ENCODE measurements around the gene INO80D. TPM values are rescaled to one million over a fixed set of nuclear protein-coding genes. Genes with fewer than 3 reads are reported as not detected.

Gene INO80D
- total and polyA plus RNA-seq, 2 of the 13 experiments (the other 11 are each of a cell fraction or from before 2014, with no cell fraction given): 7.6 to 7.9 TPM

DNA sequence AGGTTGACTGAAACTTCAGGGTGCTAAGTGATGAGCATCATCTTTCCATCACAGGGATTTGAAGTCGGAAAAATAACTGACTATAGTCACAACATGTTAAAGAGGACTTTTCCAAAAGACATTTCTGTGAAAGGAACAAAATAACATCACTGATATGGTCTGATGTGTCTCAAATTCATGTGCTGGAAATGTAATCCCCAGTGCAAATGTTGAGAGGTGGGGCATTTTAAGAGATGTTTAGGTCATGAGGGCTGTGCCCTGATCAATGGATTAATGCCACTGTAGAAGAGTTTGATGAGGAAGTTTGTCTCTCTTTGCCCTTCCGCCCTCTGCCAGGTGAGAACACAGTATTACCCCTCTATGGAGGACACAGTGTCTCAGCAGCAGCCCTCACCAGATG is 95.9 kb downstream of the INO80D start (continued):
- TF ChIP-seq, protein P1, sequence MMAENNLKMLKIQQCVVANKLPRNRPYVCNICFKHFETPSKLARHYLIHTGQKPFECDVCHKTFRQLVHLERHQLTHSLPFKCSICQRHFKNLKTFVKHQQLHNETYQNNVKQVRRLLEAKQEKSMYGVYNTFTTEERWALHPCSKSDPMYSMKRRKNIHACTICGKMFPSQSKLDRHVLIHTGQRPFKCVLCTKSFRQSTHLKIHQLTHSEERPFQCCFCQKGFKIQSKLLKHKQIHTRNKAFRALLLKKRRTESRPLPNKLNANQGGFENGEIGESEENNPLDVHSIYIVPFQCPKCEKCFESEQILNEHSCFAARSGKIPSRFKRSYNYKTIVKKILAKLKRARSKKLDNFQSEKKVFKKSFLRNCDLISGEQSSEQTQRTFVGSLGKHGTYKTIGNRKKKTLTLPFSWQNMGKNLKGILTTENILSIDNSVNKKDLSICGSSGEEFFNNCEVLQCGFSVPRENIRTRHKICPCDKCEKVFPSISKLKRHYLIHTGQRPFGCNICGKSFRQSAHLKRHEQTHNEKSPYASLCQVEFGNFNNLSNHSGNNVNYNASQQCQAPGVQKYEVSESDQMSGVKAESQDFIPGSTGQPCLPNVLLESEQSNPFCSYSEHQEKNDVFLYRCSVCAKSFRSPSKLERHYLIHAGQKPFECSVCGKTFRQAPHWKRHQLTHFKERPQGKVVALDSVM (CRISPR knock-in tag; IDR thresholded peaks at IDR 0.05): 0 out of 2 replicates have a peak, but pooled peaks have one; percentile 5
- TF ChIP-seq PHF5A (CRISPR knock-in tag; IDR thresholded peaks at IDR 0.05; ENCODE audit: low read depth, unreplicated experiment) (no peak), GATAD1 (CRISPR knock-in tag; IDR thresholded peaks at IDR 0.05) (no peak), ZNF180 (CRISPR knock-in tag; IDR thresholded peaks at IDR 0.05; ENCODE audit: borderline replicate concordance, low read depth) (no peak), SNAI1 (CRISPR knock-in tag; IDR thresholded peaks at IDR 0.05; ENCODE audit: borderline replicate concordance) (no peak), LCORL (IDR thresholded peaks at IDR 0.05) (no peak), LCORL (CRISPR knock-in tag; IDR thresholded peaks at IDR 0.05) (0 out of 2 replicates have a peak, but pooled peaks have one; percentile 26), MXD4 (CRISPR knock-in tag; IDR thresholded peaks at IDR 0.05) (no peak), DNMT3B (CRISPR knock-in tag; conservative IDR thresholded peaks at IDR 0.05) (0 out of 2 replicates have a peak, but pooled peaks have one; percentile 57), HDAC1 (CRISPR knock-in tag; IDR thresholded peaks at IDR 0.05) (0 out of 2 replicates have a peak, but pooled peaks have one; percentile 1), ZNF138 (CRISPR knock-in tag; IDR thresholded peaks at IDR 0.05; ENCODE audit: low read depth) (no peak), HDAC2 (CRISPR knock-in tag; IDR thresholded peaks at IDR 0.05) (0 out of 2 replicates have a peak, but pooled peaks have one; percentile 4), NR2F2 (IDR thresholded peaks at IDR 0.05; ENCODE audit: borderline replicate concordance, low read depth) (no peak), ZNF510 (CRISPR knock-in tag; IDR thresholded peaks at IDR 0.05; ENCODE audit: low read depth) (no peak), ELF4 (CRISPR knock-in tag; IDR thresholded peaks at IDR 0.05; ENCODE audit: borderline replicate concordance) (0 out of 2 replicates have a peak, but pooled peaks have one; percentile 39)
- TF ChIP-seq, protein P2, sequence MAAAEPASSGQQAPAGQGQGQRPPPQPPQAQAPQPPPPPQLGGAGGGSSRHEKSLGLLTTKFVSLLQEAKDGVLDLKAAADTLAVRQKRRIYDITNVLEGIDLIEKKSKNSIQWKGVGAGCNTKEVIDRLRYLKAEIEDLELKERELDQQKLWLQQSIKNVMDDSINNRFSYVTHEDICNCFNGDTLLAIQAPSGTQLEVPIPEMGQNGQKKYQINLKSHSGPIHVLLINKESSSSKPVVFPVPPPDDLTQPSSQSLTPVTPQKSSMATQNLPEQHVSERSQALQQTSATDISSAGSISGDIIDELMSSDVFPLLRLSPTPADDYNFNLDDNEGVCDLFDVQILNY (CRISPR knock-in tag; conservative IDR thresholded peaks at IDR 0.05): no peak
- TF ChIP-seq, protein P3, sequence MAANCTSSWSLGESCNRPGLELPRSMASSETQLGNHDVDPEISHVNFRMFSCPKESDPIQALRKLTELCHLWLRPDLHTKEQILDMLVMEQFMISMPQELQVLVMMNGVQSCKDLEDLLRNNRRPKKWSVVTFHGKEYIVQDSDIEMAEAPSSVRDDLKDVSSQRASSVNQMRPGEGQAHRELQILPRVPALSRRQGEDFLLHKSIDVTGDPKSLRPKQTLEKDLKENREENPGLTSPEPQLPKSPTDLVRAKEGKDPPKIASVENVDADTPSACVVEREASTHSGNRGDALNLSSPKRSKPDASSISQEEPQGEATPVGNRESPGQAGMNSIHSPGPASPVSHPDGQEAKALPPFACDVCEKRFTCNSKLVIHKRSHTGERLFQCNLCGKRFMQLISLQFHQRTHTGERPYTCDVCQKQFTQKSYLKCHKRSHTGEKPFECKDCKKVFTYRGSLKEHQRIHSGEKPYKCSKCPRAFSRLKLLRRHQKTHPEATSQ (CRISPR knock-in tag; IDR thresholded peaks at IDR 0.05; ENCODE audit: borderline replicate concordance): no peak
- TF ChIP-seq, protein P4, sequence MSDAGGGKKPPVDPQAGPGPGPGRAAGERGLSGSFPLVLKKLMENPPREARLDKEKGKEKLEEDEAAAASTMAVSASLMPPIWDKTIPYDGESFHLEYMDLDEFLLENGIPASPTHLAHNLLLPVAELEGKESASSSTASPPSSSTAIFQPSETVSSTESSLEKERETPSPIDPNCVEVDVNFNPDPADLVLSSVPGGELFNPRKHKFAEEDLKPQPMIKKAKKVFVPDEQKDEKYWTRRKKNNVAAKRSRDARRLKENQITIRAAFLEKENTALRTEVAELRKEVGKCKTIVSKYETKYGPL (CRISPR knock-in tag; IDR thresholded peaks at IDR 0.05): no peak
- TF ChIP-seq, protein P5, sequence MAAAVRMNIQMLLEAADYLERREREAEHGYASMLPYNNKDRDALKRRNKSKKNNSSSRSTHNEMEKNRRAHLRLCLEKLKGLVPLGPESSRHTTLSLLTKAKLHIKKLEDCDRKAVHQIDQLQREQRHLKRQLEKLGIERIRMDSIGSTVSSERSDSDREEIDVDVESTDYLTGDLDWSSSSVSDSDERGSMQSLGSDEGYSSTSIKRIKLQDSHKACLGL (CRISPR knock-in tag; IDR thresholded peaks at IDR 0.05): no peak
- TF ChIP-seq, protein P6, sequence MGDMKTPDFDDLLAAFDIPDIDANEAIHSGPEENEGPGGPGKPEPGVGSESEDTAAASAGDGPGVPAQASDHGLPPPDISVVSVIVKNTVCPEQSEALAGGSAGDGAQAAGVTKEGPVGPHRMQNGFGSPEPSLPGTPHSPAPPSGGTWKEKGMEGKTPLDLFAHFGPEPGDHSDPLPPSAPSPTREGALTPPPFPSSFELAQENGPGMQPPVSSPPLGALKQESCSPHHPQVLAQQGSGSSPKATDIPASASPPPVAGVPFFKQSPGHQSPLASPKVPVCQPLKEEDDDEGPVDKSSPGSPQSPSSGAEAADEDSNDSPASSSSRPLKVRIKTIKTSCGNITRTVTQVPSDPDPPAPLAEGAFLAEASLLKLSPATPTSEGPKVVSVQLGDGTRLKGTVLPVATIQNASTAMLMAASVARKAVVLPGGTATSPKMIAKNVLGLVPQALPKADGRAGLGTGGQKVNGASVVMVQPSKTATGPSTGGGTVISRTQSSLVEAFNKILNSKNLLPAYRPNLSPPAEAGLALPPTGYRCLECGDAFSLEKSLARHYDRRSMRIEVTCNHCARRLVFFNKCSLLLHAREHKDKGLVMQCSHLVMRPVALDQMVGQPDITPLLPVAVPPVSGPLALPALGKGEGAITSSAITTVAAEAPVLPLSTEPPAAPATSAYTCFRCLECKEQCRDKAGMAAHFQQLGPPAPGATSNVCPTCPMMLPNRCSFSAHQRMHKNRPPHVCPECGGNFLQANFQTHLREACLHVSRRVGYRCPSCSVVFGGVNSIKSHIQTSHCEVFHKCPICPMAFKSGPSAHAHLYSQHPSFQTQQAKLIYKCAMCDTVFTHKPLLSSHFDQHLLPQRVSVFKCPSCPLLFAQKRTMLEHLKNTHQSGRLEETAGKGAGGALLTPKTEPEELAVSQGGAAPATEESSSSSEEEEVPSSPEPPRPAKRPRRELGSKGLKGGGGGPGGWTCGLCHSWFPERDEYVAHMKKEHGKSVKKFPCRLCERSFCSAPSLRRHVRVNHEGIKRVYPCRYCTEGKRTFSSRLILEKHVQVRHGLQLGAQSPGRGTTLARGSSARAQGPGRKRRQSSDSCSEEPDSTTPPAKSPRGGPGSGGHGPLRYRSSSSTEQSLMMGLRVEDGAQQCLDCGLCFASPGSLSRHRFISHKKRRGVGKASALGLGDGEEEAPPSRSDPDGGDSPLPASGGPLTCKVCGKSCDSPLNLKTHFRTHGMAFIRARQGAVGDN (CRISPR knock-in tag; IDR thresholded peaks at IDR 0.05): no peak

Measured in HepG2 (cell line).